SK-N-SH treated with all-trans-retinoic acid at 6 μM for 48 hours (cell line): ENCODE data around the gene ARRDC3.

Source experiments
- ATAC-seq: fragments of 200-7000 bp; cut with Tn5 transposase; 3 replicates; pipeline ENCODE4 v1.9.1; 2020; ENCODE audit warnings: mild to moderate bottlenecking, moderate library complexity
- ARNTL ChIP-seq: fragments of 450-650 bp; formaldehyde crosslinking; IDR thresholded peaks from 2 replicates; pipeline ENCODE4 v1.5.0; 2020; ENCODE audit warnings: low read depth, mild to moderate bottlenecking, moderate library complexity, borderline replicate concordance
- CREB5 ChIP-seq: fragments of 250-450 bp; sonication (Bioruptor Pico); IDR thresholded peaks from 2 replicates; pipeline ENCODE4 v1.5.1; 2020; ENCODE audit warnings: low read depth, mild to moderate bottlenecking, moderate library complexity
- CSDC2 ChIP-seq: fragments of 250-450 bp; sonication (Bioruptor Pico); IDR thresholded peaks from 2 replicates; pipeline ENCODE4 v1.5.0; 2020; ENCODE audit warnings: mild to moderate bottlenecking, moderate library complexity
- CSRNP3 ChIP-seq: fragments of 250-450 bp; sonication (Bioruptor Pico); IDR thresholded peaks from 2 replicates; pipeline ENCODE4 v1.5.1; 2021; ENCODE audit warnings: mild to moderate bottlenecking, moderate library complexity
- ESRRG ChIP-seq: fragments of 250-450 bp; sonication (Bioruptor Pico); IDR thresholded peaks from 2 replicates; pipeline ENCODE4 v1.6.1; 2021; ENCODE audit warnings: mild to moderate bottlenecking
- OSR1 ChIP-seq: fragments of 250-450 bp; sonication (Bioruptor Pico); IDR thresholded peaks from 2 replicates; pipeline ENCODE4 v1.8.0; 2022; ENCODE audit warnings: moderate library complexity, mild to moderate bottlenecking, inconsistent platforms
- PATZ1 ChIP-seq: fragments of 250-450 bp; sonication (Bioruptor Pico); IDR thresholded peaks from 2 replicates; pipeline ENCODE4 v1.8.0; 2020; ENCODE audit warnings: mild to moderate bottlenecking, moderate library complexity, borderline replicate concordance
- POU6F1 ChIP-seq: fragments of 250-450 bp; sonication (Bioruptor Pico); IDR thresholded peaks from 2 replicates; pipeline ENCODE4 v1.8.0; 2021; ENCODE audit warnings: low read depth, mild to moderate bottlenecking, moderate library complexity, borderline replicate concordance
- PPARA ChIP-seq: fragments of 250-450 bp; sonication (Bioruptor Pico); IDR thresholded peaks from 2 replicates; pipeline ENCODE4 v1.5.0; 2020; ENCODE audit warnings: mild to moderate bottlenecking, borderline replicate concordance
- RARB ChIP-seq: fragments of 250-450 bp; sonication (Bioruptor Pico); IDR thresholded peaks from 2 replicates; pipeline ENCODE4 v1.8.0; 2021; ENCODE audit warnings: mild to moderate bottlenecking, moderate library complexity
- SNAI2 ChIP-seq: fragments of 250-450 bp; sonication (Bioruptor Pico); IDR thresholded peaks from 2 replicates; pipeline ENCODE4 v1.5.0; 2020; ENCODE audit warnings: mild to moderate bottlenecking, moderate library complexity
- TCF4 ChIP-seq: fragments of 250-450 bp; sonication (Bioruptor Pico); IDR thresholded peaks from 2 replicates; pipeline ENCODE4 v1.8.0; 2021; ENCODE audit warnings: mild to moderate bottlenecking, moderate library complexity, borderline replicate concordance
- TOX ChIP-seq: fragments of 250-450 bp; sonication (Bioruptor Pico); IDR thresholded peaks from 2 replicates; pipeline ENCODE4 v1.8.0; 2021; ENCODE audit warnings: mild to moderate bottlenecking, moderate library complexity, borderline replicate concordance
- TSHZ2 ChIP-seq: fragments of 250-450 bp; sonication (Bioruptor Pico); IDR thresholded peaks from 2 replicates; pipeline ENCODE4 v1.5.0; 2020; ENCODE audit warnings: mild to moderate bottlenecking, moderate library complexity
- ZC3H10 ChIP-seq: fragments of 250-450 bp; sonication (Bioruptor Pico); IDR thresholded peaks from 2 replicates; pipeline ENCODE4 v1.5.1; 2021; ENCODE audit warnings: mild to moderate bottlenecking, moderate library complexity
- ZFP3 ChIP-seq: fragments of 250-450 bp; sonication (Bioruptor Pico); IDR thresholded peaks from 2 replicates; pipeline ENCODE4 v1.5.0; 2020; ENCODE audit warnings: mild to moderate bottlenecking, moderate library complexity
- ZFP30 ChIP-seq: fragments of 450-650 bp; formaldehyde crosslinking; IDR thresholded peaks from 2 replicates; pipeline ENCODE4 v1.5.0; 2022; ENCODE audit warnings: mild to moderate bottlenecking, moderate library complexity
- ZNF565 ChIP-seq: fragments of 450-650 bp; formaldehyde crosslinking; conservative IDR thresholded peaks from 2 replicates; pipeline ENCODE4 v1.5.0; 2020; ENCODE audit warnings: low read depth, mild to moderate bottlenecking, moderate library complexity
- ZNF70 ChIP-seq: fragments of 450-650 bp; formaldehyde crosslinking; IDR thresholded peaks from 2 replicates; pipeline ENCODE4 v1.5.0; 2020; ENCODE audit warnings: mild to moderate bottlenecking, moderate library complexity
- ZNF8 ChIP-seq: fragments of 450-650 bp; formaldehyde crosslinking; IDR thresholded peaks from 2 replicates; pipeline ENCODE4 v1.5.0; 2020; ENCODE audit warnings: mild to moderate bottlenecking, moderate library complexity

The ARRDC3 gene

GRCh38 chr5:91419136-91419535 lies 36.0 kb upstream of the ARRDC3 start:
- no peak for ATAC-seq
- no peak for TF ChIP-seq CREB5 (CRISPR knock-in tag)
- TF ChIP-seq TOX: no peak
- TF ChIP-seq ZFP30 (CRISPR knock-in tag): no peak
- no peak for TF ChIP-seq TCF4 (CRISPR knock-in tag)
- no peak for TF ChIP-seq ZNF70 (CRISPR knock-in tag)
- TF ChIP-seq ZNF565 (CRISPR knock-in tag): no peak
- no peak for TF ChIP-seq SNAI2 (CRISPR knock-in tag)
- no peak for TF ChIP-seq PATZ1
- TF ChIP-seq PPARA: no peak
- TF ChIP-seq ZC3H10 (CRISPR knock-in tag): no peak
- TF ChIP-seq ESRRG (CRISPR knock-in tag): no peak
- no peak for TF ChIP-seq ZNF8 (CRISPR knock-in tag)
- TF ChIP-seq OSR1: no peak
- TF ChIP-seq ARNTL (CRISPR knock-in tag): no peak

- ATAC-seq: no peak
- TF ChIP-seq CSRNP3 (CRISPR knock-in tag) (no peak), ZNF8 (CRISPR knock-in tag) (no peak), PPARA (no peak), ZNF70 (CRISPR knock-in tag) (no peak), TSHZ2 (CRISPR knock-in tag) (no peak), RARB (no peak), ZFP30 (CRISPR knock-in tag) (no peak), TOX (no peak), ZFP3 (CRISPR knock-in tag) (no peak), ZC3H10 (CRISPR knock-in tag) (no peak), CREB5 (CRISPR knock-in tag) (no peak), CSDC2 (CRISPR knock-in tag) (no peak), OSR1 (no peak)
These were observed 35.0 kb upstream of the ARRDC3 start for GRCh38 chr5:91418158-91418557.

- no peak for TF ChIP-seq ZNF8 (CRISPR knock-in tag)
- no peak for TF ChIP-seq SNAI2 (CRISPR knock-in tag)
- no peak for TF ChIP-seq ZNF70 (CRISPR knock-in tag)
- no peak for TF ChIP-seq POU6F1 (CRISPR knock-in tag)
- TF ChIP-seq PATZ1: no peak
- no peak for TF ChIP-seq OSR1
- TF ChIP-seq RARB: no peak
- no peak for TF ChIP-seq ZC3H10 (CRISPR knock-in tag)
- ATAC-seq: no peak
These were observed 34.1 kb upstream of the ARRDC3 start for GRCh38 chr5:91417219-91417618.
